Lower lobe of right lung (tissue), 2 donors: ENCODE measurements around the gene PCBP3. TPM values are rescaled to one million over a fixed set of nuclear protein-coding genes. Genes with fewer than 3 reads are reported as not detected.

ENCODE experiments used
- ATAC-seq, 2 donors: fragments of 200-7000 bp; cut with Tn5 transposase; one replicate each; pipeline ENCODE4 v1.9.1; 2020 to 2022; ENCODE audit warnings: mild to moderate bottlenecking in 2 of 2, moderate library complexity in 2 of 2
- DNase-seq: peaks from one replicate; pipeline ENCODE4 v3.0.0-alpha.2; 2020
- H3K27ac ChIP-seq: fragments of 200-600 bp; one replicate; pipeline ENCODE4 v1.8.0; 2022
- H3K27me3 ChIP-seq: fragments of 200-600 bp; one replicate; pipeline ENCODE4 v1.8.0; 2022; ENCODE audit warnings: low read depth
- H3K36me3 ChIP-seq: fragments of 200-600 bp; one replicate; pipeline ENCODE4 v1.8.0; 2022; ENCODE audit warnings: mild to moderate bottlenecking
- H3K4me1 ChIP-seq: fragments of 200-600 bp; one replicate; pipeline ENCODE4 v1.8.0; 2022
- H3K4me3 ChIP-seq: fragments of 200-600 bp; one replicate; pipeline ENCODE4 v1.8.0; 2022; ENCODE audit warnings: mild to moderate bottlenecking
- H3K9me3 ChIP-seq: fragments of 200-600 bp; one replicate; pipeline ENCODE4 v1.8.0; 2022
- CTCF ChIP-seq: fragments of 200-600 bp; IDR thresholded peaks from one replicate; pipeline ENCODE4 v1.8.0; 2022; ENCODE audit warnings: antibody characterized with exemption, mild to moderate bottlenecking
- intact Hi-C: fragments of 100-400 bp; cut with DNase I; formaldehyde crosslinking; loops from one replicate; pipeline ENCODE4 v1.11.0; 2022
- total RNA-seq: library from RNA; stranded (reverse); fragmentation: NEBNext Ultra II Directional; extraction: Animal tissue kit (Norgen Biotek cat#: 25700); gene quantifications from one replicate; pipeline ENCODE4 v1.2.1, GENCODE V29; 2021
- donor health status: DM: no; HTN: yes; CAD: no; lungs with severe emphysema.

The PCBP3 gene
- total RNA-seq, 1 donor from 2014 or later = 4.5 TPM

GRCh38 chr21:45918011-45918410 is 274.5 kb downstream of the PCBP3 start:
- no peaks in the 10 kb centered on the region for H3K9me3 ChIP-seq
- no peak overlapping the region for H3K27ac ChIP-seq
- H3K36me3 ChIP-seq = no peaks in the 10 kb centered on the region
- H3K4me1 ChIP-seq = no peaks in the 10 kb centered on the region
- no peak overlapping the region for H3K4me3 ChIP-seq
- no peaks in the 10 kb centered on the region for H3K27me3 ChIP-seq
- no peak for TF ChIP-seq CTCF
- intact Hi-C loops = no loop called here
- no peak for ATAC-seq
- no peak for DNase-seq

GRCh38 chr21:45918835-45919447 is 275.4 kb downstream of the PCBP3 start:
- ATAC-seq (no peak), DNase-seq (no peak)
- no peaks in the 10 kb centered on the region for H3K36me3 ChIP-seq
- no peak overlapping the region for H3K4me3 ChIP-seq
- no peak for TF ChIP-seq CTCF
- no peaks in the 10 kb centered on the region for H3K4me1 ChIP-seq
- H3K27me3 ChIP-seq = no peaks in the 10 kb centered on the region
- intact Hi-C loops = no loop called here
- H3K27ac ChIP-seq = no peak overlapping the region
- H3K9me3 ChIP-seq = no peaks in the 10 kb centered on the region

- DNase-seq = no peak
- Histone ChIP-seq H3K27ac (no peak overlapping the region), H3K4me3 (no peak overlapping the region), H3K4me1 (no peaks in the 10 kb centered on the region), H3K9me3 (no peaks in the 10 kb centered on the region), H3K27me3 (no peaks in the 10 kb centered on the region), H3K36me3 (no peaks in the 10 kb centered on the region)
- intact Hi-C loops = no loop called here
- no peak for TF ChIP-seq CTCF
- ATAC-seq = no peak
Observed at GRCh38 chr21:45919593-45919992, 276.1 kb downstream of the PCBP3 start.

- intact Hi-C loops = no loop called here
- H3K36me3 ChIP-seq = no peaks in the 10 kb centered on the region
Observed at GRCh38 chr21:45920824-45921600, 277.5 kb downstream of the PCBP3 start.

GRCh38 chr21:45921917-45922316 is 278.4 kb downstream of the PCBP3 start:
- ATAC-seq = no peak
- H3K27me3 ChIP-seq = no peaks in the 10 kb centered on the region
- no peak for TF ChIP-seq CTCF
- H3K36me3 ChIP-seq = no peaks in the 10 kb centered on the region
- no peaks in the 10 kb centered on the region for H3K9me3 ChIP-seq
- intact Hi-C loops = no loop called here
- H3K4me1 ChIP-seq = no peaks in the 10 kb centered on the region
- H3K4me3 ChIP-seq = no peak overlapping the region
- no peak overlapping the region for H3K27ac ChIP-seq
- no peak for DNase-seq

More at GRCh38 chr21:45920824-45921600, 277.5 kb downstream of the PCBP3 start:
- Histone ChIP-seq H3K4me3 (no peak overlapping the region), H3K27ac (no peak overlapping the region), H3K27me3 (no peaks in the 10 kb centered on the region), H3K4me1 (no peaks in the 10 kb centered on the region), H3K9me3 (no peaks in the 10 kb centered on the region)
- DNase-seq = no peak
- ATAC-seq = no peak
- TF ChIP-seq CTCF = no peak
